DOHH2 (cell line): Measurements from ENCODE around the gene FOXK2.

Experiments
- H3F3A ChIP-seq: fragments of 200-600 bp; sonication (generic), shearing (Covaris generic); 2 replicates; pipeline ENCODE4 v1.6.0; 2016; ENCODE audit warnings: antibody characterized with exemption, mild to moderate bottlenecking; ENCODE audit not compliant: control insufficient read depth, insufficient read depth
- H3K27ac ChIP-seq: fragments of 200-600 bp; sonication (generic); 2 replicates; pipeline ENCODE4 v1.5.1; 2014; ENCODE audit warnings: low read depth, mild to moderate bottlenecking, low read length, moderate library complexity
- H3K27me3 ChIP-seq: fragments of 200-600 bp; sonication (generic); 2 replicates; pipeline ENCODE4 v1.6.1; 2014; ENCODE audit warnings: mild to moderate bottlenecking, low read length, mixed read lengths; ENCODE audit not compliant: control insufficient read depth
- H3K36me3 ChIP-seq: fragments of 200-600 bp; sonication (generic); 2 replicates; pipeline ENCODE4 v1.6.1; 2014; ENCODE audit warnings: mild to moderate bottlenecking, low read length, moderate library complexity, mixed read lengths; ENCODE audit not compliant: control insufficient read depth
- H3K4me1 ChIP-seq: fragments of 200-600 bp; sonication (generic); 2 replicates; pipeline ENCODE4 v1.6.1; 2014; ENCODE audit warnings: mild to moderate bottlenecking, low read length, mixed read lengths; ENCODE audit not compliant: control insufficient read depth
- H3K4me2 ChIP-seq: fragments of 200-600 bp; sonication (generic); 2 replicates; pipeline ENCODE4 v1.6.0; 2014; ENCODE audit warnings: mild to moderate bottlenecking, low read length, moderate library complexity
- H3K4me3 ChIP-seq: fragments of 200-600 bp; sonication (generic); 2 replicates; pipeline ENCODE4 v1.5.1; 2014; ENCODE audit warnings: mild to moderate bottlenecking, low read length, mixed read lengths
- H3K79me2 ChIP-seq: fragments of 200-600 bp; sonication (generic); 2 replicates; pipeline ENCODE4 v1.6.1; 2014; ENCODE audit warnings: mild to moderate bottlenecking, low read length, mixed read lengths; ENCODE audit not compliant: control insufficient read depth
- H3K9me2 ChIP-seq: fragments of 200-600 bp; sonication (generic); replicated peaks from 2 replicates; pipeline ENCODE4 v1.6.1; 2014; ENCODE audit warnings: mild to moderate bottlenecking, low read length, mixed read lengths; ENCODE audit not compliant: control insufficient read depth
- H3K9me3 ChIP-seq: fragments of 200-600 bp; sonication (generic); 2 replicates; pipeline ENCODE4 v1.6.1; 2014; ENCODE audit warnings: antibody characterized with exemption, low read length, mixed read lengths; ENCODE audit not compliant: control insufficient read depth, insufficient read depth
- H4K20me1 ChIP-seq: fragments of 200-600 bp; sonication (generic); 2 replicates; pipeline ENCODE4 v1.6.0; 2014; ENCODE audit warnings: low read depth, mild to moderate bottlenecking, antibody characterized with exemption, low read length, moderate library complexity; ENCODE audit not compliant: control insufficient read depth, insufficient read depth
- CTCF ChIP-seq: fragments of 200-600 bp; sonication (generic); IDR thresholded peaks from one replicate; pipeline ENCODE4 v1.5.1; 2014; ENCODE audit warnings: antibody characterized with exemption, mild to moderate bottlenecking, low read depth, low read length; ENCODE audit not compliant: poor library complexity, severe bottlenecking
- EZH2phosphoT487 ChIP-seq: fragments of 200-600 bp; sonication (generic); IDR thresholded peaks from 2 replicates; pipeline ENCODE4 v1.6.1; 2017; ENCODE audit warnings: borderline replicate concordance, mild to moderate bottlenecking, antibody characterized with exemption, low read length, moderate library complexity, mixed read lengths

FOXK2 gene

GRCh38 chr17:82619641-82620040 lies 100.1 kb downstream of the FOXK2 start:
- Histone ChIP-seq H3K4me1 (no peaks in the 10 kb centered on the region), H3F3A (no peaks in the 10 kb centered on the region), H3K4me2 (no peak overlapping the region), H3K27ac (no peak overlapping the region), H3K4me3 (no peak overlapping the region), H3K27me3 (no peaks in the 10 kb centered on the region), H3K9me3 (no peaks in the 10 kb centered on the region), H3K9me2 (no peaks in the 10 kb centered on the region), H3K36me3 (peaks cover 75% of the 10 kb centered on the region), H4K20me1 (no peaks in the 10 kb centered on the region), H3K79me2 (no peaks in the 10 kb centered on the region)
- TF ChIP-seq CTCF (no peak), EZH2phosphoT487 (no peak)

DNA sequence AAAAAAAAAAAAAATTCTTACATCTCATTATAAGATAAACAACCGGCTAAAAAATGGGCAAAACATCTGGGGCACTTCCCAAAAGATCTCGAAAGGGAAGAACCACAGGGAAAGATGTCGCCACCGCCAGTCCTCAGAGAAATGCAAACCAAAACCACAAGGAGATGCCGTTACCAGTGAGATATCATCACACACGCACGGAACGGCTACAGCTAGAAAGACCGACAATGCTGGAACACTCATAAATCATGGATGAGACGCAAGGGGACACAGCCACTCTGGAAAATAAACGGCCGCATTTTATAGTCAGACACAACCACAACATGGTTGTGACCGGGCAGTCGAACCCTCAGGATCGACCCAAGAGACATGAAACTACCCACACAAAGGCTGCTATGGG lies 104.2 kb downstream of the FOXK2 start:
- H3K79me2 ChIP-seq = peaks cover 3% of the 10 kb centered on the region; the same call in 1 of the 2 replicates
- no peaks in the 10 kb centered on the region for H3K9me2 ChIP-seq
- H3K9me3 ChIP-seq = no peaks in the 10 kb centered on the region
- H3K27me3 ChIP-seq = no peaks in the 10 kb centered on the region
- H3K4me1 ChIP-seq = no peaks in the 10 kb centered on the region
- no peaks in the 10 kb centered on the region for H3F3A ChIP-seq
- H3K36me3 ChIP-seq = peaks cover 76% of the 10 kb centered on the region
- H4K20me1 ChIP-seq = no peaks in the 10 kb centered on the region
- no peak overlapping the region for H3K4me2 ChIP-seq
- H3K27ac ChIP-seq = no peak overlapping the region
- no peak for TF ChIP-seq EZH2phosphoT487
- TF ChIP-seq CTCF = no peak
- no peak overlapping the region for H3K4me3 ChIP-seq

DNA sequence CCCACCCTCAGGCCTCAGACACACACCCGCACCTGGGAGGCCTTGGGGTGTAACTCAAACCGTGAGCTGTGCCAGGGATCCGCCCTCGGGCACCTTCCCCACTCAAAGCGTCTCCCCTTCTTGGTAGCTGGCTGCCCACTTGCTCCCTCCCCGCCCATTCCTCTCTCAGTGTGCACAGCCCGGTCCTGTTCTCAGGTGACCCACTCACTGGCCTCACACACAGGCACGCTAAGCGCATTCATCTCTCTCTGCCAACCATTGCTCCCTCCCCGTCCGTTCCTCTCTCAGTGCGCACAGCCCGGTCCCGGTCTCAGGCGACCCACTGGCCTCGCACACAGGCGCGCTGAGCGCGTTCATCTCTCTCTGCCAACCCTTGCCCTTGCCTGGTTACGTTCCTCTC lies 107.9 kb downstream of the FOXK2 start:
- H3K27me3 ChIP-seq = no peaks in the 10 kb centered on the region
- H3K36me3 ChIP-seq = peaks cover 64% of the 10 kb centered on the region
- no peak overlapping the region for H3K4me2 ChIP-seq
- H4K20me1 ChIP-seq = no peaks in the 10 kb centered on the region
- H3K4me1 ChIP-seq = no peaks in the 10 kb centered on the region
- no peak overlapping the region for H3K4me3 ChIP-seq
- no peaks in the 10 kb centered on the region for H3K9me3 ChIP-seq
- peaks cover 28% of the 10 kb centered on the region for H3K79me2 ChIP-seq
- H3K27ac ChIP-seq = no peak overlapping the region
- no peak for TF ChIP-seq EZH2phosphoT487
- TF ChIP-seq CTCF = no peak
- H3F3A ChIP-seq = no peaks in the 10 kb centered on the region
- H3K9me2 ChIP-seq = no peaks in the 10 kb centered on the region

DNA sequence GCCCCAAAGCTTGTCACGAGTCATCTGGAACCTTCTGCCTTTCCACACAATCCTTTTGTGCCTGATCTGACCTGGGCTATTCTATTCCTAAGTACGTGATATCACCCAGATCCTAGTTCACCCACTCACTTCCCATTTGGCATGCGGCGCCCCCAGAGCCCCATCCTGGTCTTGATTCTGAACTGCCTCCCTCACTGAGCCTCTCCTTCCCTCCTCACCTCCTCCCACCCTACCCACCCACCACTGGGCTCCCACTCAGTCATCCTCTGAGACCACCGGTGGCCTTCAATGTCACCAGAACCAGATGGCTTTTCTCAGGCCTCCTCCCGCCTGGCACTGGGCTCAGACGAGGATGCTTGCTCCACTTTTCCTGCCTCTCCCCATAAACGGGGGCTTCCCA lies 110.2 kb downstream of the FOXK2 start:
- H3K27ac ChIP-seq = no peak overlapping the region
- H3K4me3 ChIP-seq = no peak overlapping the region

More for the DNA sequence above, 110.2 kb downstream of the FOXK2 start:
- Histone ChIP-seq H4K20me1 (no peaks in the 10 kb centered on the region), H3K9me2 (no peaks in the 10 kb centered on the region), H3K27me3 (no peaks in the 10 kb centered on the region), H3F3A (no peaks in the 10 kb centered on the region), H3K4me1 (no peaks in the 10 kb centered on the region), H3K4me2 (no peak overlapping the region), H3K36me3 (peaks cover 71% of the 10 kb centered on the region), H3K9me3 (no peaks in the 10 kb centered on the region), H3K79me2 (peaks cover 49% of the 10 kb centered on the region)
- no peak for TF ChIP-seq CTCF
